GM19238 (cell line): ENCODE results near the gene GRAMD4.

Experiments used
- DNase-seq: peaks from one replicate; pipeline ENCODE4 v3.0.0; 2011; ENCODE audit warnings: low spot score; ENCODE audit not compliant: insufficient read length

The GRAMD4 gene

GRCh38 chr22:46687460-46687859 lies 67.3 kb downstream of the GRAMD4 start:
- DNase-seq = no peak

- DNase-seq = no peak
Observed at GRCh38 chr22:46688949-46689348, 68.8 kb downstream of the GRAMD4 start.

- DNase-seq = no peak
Observed at GRCh38 chr22:46690146-46690545, 70.0 kb downstream of the GRAMD4 start.

GRCh38 chr22:46691571-46691970 lies 71.4 kb downstream of the GRAMD4 start:
- no peak for DNase-seq

- no peak for DNase-seq
Observed at GRCh38 chr22:46693634-46694415, 73.6 kb downstream of the GRAMD4 start.

- no peak for DNase-seq
Observed at GRCh38 chr22:46694416-46695170, 74.4 kb downstream of the GRAMD4 start.

- DNase-seq = no peak
Observed at GRCh38 chr22:46695346-46696228, 75.4 kb downstream of the GRAMD4 start.

GRCh38 chr22:46696229-46696518 lies 76.0 kb downstream of the GRAMD4 start:
- no peak for DNase-seq

- no peak for DNase-seq
Observed at GRCh38 chr22:46696614-46697013, 76.4 kb downstream of the GRAMD4 start.

GRCh38 chr22:46697811-46698515 lies 77.8 kb downstream of the GRAMD4 start:
- DNase-seq = no peak

- DNase-seq = no peak
Observed at GRCh38 chr22:46699091-46699490, 78.9 kb downstream of the GRAMD4 start.

- no peak for DNase-seq
Observed at GRCh38 chr22:46701262-46701661, 81.1 kb downstream of the GRAMD4 start.

- DNase-seq = no peak
Observed at GRCh38 chr22:46703171-46703995, 83.2 kb downstream of the GRAMD4 start.

- no peak for DNase-seq
Observed at GRCh38 chr22:46703996-46704370, 83.8 kb downstream of the GRAMD4 start.

- no peak for DNase-seq
Observed at GRCh38 chr22:46706060-46706459, 85.9 kb downstream of the GRAMD4 start.

GRCh38 chr22:46707305-46707704 lies 87.1 kb downstream of the GRAMD4 start:
- no peak for DNase-seq

- no peak for DNase-seq
Observed at GRCh38 chr22:46707827-46708570, 87.8 kb downstream of the GRAMD4 start.

GRCh38 chr22:46708766-46709330 lies 88.7 kb downstream of the GRAMD4 start:
- no peak for DNase-seq

- no peak for DNase-seq
Observed at GRCh38 chr22:46710806-46711205, 90.6 kb downstream of the GRAMD4 start.
